Ectodermal cell (in vitro differentiated cells): ENCODE results near the gene SPPL2C.

Source experiments
- H3K27ac ChIP-seq: 2 replicates; pipeline ENCODE4 v1.7.0; 2013; ENCODE audit warnings: mild to moderate bottlenecking, low read depth, low read length; ENCODE audit not compliant: insufficient read depth, poor library complexity, severe bottlenecking
- H3K27me3 ChIP-seq: 2 replicates; pipeline ENCODE4 v1.7.0; 2013; ENCODE audit warnings: mild to moderate bottlenecking, low read length; ENCODE audit not compliant: insufficient read depth, control insufficient read depth, poor library complexity, severe bottlenecking
- H3K36me3 ChIP-seq: one replicate; pipeline ENCODE4 v1.7.0; 2013; ENCODE audit warnings: low read length; ENCODE audit not compliant: control insufficient read depth, insufficient read depth
- H3K4me1 ChIP-seq: one replicate; pipeline ENCODE4 v1.7.0; 2013; ENCODE audit warnings: low read length; ENCODE audit not compliant: control insufficient read depth, insufficient read depth
- H3K4me3 ChIP-seq: 2 replicates; pipeline ENCODE4 v1.7.0; 2013; ENCODE audit warnings: low read depth, low read length, control low read depth; ENCODE audit not compliant: insufficient read depth
- H3K9me3 ChIP-seq: 2 replicates; pipeline ENCODE4 v1.7.0; 2013; ENCODE audit warnings: mild to moderate bottlenecking, low read length, moderate library complexity; ENCODE audit not compliant: control insufficient read depth
- WGBS, 2 experiments: methylation state at CpG; one replicate each; pipeline ENCODE4 v1.1.7; 2013; ENCODE audit warnings: missing lambda C conversion rate in 2 of 2; 5-methylcytosine and 5-hydroxymethylcytosine counted together

SPPL2C gene

DNA sequence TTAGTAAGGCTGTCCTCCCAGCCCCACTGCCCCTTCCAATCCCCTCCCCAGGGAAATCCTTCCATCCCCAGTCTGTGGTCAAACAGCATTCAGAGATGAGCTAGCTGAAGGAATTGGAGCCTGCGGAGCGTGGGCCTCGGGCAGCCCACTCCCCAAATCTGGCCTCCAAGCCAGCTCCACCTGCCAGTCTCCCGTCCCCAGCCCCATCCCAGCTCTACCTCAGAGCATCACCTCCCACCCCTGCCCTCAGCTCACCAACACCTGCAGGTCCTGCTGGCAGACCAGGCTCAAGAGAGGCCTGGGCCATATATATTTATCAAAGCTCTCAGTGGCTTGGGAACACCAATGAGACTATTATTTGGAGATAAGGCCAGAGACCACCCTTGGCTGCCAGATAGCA lies 5.2 kb upstream of the SPPL2C start:
- Histone ChIP-seq H3K4me3 (no peak overlapping the region), H3K27me3 (no peaks in the 10 kb centered on the region), H3K36me3 (no peaks in the 10 kb centered on the region), H3K9me3 (no peaks in the 10 kb centered on the region), H3K4me1 (peaks cover 4% of the 10 kb centered on the region), H3K27ac (no peak overlapping the region)
- WGBS, 2 experiments: 91 to 96% methylated on average over 4 of the region's 4 CpGs

DNA sequence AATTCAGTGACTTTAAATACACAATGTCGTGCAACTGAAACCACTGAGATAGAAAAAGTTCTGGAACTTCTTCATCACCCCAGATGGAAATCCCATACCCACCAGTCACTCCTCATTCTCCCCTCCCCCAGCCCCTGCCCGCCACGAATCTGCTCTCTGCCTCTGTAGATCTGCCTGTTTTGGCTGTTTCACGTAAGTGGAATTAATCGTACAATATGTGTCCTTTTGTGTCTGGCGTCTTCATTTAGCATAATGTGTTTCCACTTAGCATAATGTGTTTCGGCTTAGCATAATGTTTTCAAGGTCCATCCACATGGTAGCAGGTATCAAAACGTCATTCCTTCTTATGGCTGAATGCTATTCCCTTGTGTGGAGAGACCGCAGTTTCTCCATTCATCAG lies 3.5 kb upstream of the SPPL2C start:
- 90 to 91% methylated on average over 9 of the region's 9 CpGs for WGBS, 2 experiments

DNA sequence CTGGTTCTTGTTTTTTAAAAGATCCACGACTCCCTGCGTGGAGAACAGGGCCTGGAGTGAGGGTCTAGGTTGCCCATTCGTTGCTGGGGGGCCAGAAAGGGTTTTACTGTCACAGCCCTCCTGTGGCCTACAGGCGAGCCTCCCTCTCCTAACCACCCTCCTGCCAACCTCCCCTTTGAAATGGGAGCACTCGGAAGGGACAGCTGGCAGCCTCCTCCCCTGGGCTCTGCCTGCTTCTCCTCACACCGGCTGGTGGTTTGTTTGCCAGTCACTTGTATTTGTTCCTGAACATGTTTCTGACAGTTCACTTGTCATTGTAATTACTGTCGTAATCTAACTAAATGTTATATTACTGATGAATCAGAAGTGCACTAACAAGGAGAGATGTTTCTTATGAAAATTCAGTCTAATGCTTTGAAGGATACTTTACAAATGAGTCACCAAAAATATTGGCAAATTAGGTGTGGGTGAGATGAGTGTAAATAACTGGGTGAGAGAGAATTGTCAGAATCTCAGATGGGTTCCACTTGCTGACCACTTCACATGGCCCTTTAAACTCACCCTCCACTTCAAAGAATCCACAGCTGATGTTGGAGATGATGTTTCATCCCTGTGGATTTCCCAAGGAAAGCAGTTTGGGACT lies 2.7 kb upstream of the SPPL2C start:
- no peak overlapping the region for H3K27ac ChIP-seq
- H3K4me1 ChIP-seq: peaks cover 4% of the 10 kb centered on the region
- no peaks in the 10 kb centered on the region for H3K9me3 ChIP-seq
- H3K4me3 ChIP-seq: no peak overlapping the region
- no peaks in the 10 kb centered on the region for H3K36me3 ChIP-seq
- no peaks in the 10 kb centered on the region for H3K27me3 ChIP-seq
- 80% methylated on average over 7 of the region's 7 CpGs for WGBS, 2 experiments

More for the DNA sequence above, 3.5 kb upstream of the SPPL2C start:
- H3K27me3 ChIP-seq: no peaks in the 10 kb centered on the region
- H3K27ac ChIP-seq: no peak overlapping the region
- peaks cover 4% of the 10 kb centered on the region for H3K4me1 ChIP-seq
- H3K36me3 ChIP-seq: no peaks in the 10 kb centered on the region
- no peaks in the 10 kb centered on the region for H3K9me3 ChIP-seq
- H3K4me3 ChIP-seq: no peak overlapping the region

DNA sequence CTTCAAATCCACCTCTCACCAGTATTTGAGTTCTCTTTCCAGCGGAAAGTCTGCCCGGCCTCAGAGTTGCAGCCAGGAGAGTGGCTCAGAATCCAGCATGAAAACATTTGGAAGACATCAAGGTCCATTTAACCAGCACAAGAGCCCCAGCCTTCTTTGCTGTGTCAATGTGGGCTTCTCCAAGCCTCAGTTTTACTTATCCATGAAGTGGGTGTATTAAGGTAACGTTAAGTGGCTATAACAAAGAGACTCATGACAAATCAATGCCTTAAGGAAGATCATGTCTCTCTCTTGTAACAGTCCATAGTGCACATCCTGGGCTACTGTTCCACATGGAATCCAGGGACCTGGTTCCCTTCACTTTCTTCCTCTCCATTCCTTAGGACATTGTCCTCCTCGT lies 959 bp upstream of the SPPL2C start:
- Histone ChIP-seq H3K36me3 (no peaks in the 10 kb centered on the region), H3K27ac (no peak overlapping the region), H3K27me3 (no peaks in the 10 kb centered on the region), H3K4me1 (no peaks in the 10 kb centered on the region), H3K9me3 (no peaks in the 10 kb centered on the region), H3K4me3 (no peak overlapping the region)
- 94% methylated on average over 4 of the region's 4 CpGs for WGBS, 2 experiments

DNA sequence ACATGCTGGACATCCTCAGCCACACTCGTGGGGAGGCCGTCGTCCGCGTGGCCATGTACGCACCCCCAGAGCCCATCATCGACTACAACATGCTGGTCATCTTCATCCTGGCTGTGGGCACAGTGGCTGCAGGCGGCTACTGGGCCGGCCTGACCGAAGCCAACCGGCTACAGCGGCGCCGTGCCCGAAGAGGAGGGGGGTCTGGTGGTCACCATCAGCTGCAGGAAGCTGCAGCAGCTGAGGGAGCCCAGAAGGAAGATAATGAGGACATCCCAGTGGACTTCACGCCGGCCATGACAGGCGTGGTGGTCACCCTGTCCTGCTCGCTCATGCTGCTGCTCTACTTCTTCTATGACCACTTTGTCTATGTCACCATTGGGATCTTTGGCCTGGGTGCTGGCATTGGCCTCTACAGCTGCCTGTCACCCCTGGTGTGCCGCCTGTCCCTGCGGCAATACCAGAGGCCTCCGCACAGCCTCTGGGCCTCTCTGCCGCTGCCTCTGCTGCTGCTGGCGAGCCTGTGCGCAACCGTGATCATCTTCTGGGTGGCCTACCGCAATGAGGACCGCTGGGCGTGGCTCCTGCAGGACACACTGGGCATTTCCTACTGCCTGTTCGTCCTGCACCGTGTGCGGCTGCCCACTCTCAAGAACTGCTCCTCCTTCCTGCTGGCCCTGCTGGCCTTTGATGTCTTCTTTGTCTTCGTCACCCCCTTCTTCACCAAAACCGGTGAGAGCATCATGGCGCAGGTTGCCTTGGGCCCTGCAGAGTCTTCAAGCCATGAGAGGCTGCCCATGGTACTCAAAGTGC lies 900 bp downstream of the SPPL2C start:
- Histone ChIP-seq H3K4me3 (no peak overlapping the region), H3K27me3 (no peaks in the 10 kb centered on the region), H3K27ac (no peak overlapping the region), H3K36me3 (no peaks in the 10 kb centered on the region), H3K9me3 (no peaks in the 10 kb centered on the region), H3K4me1 (no peaks in the 10 kb centered on the region)
- WGBS, 2 experiments: 91% methylated on average over 35 of the region's 35 CpGs

DNA sequence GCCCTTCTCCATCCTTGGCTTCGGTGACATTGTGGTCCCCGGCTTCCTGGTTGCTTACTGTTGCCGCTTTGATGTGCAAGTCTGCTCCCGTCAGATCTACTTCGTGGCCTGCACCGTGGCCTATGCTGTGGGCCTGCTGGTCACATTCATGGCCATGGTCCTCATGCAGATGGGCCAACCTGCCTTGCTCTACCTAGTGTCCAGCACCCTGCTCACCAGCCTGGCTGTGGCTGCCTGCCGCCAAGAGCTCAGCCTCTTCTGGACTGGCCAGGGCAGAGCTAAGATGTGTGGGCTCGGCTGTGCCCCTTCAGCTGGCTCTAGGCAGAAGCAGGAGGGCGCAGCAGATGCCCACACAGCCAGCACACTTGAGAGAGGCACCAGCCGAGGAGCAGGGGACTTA lies 1.5 kb downstream of the SPPL2C start:
- 93% methylated on average over 10 of the region's 10 CpGs for WGBS, 2 experiments
- no peaks in the 10 kb centered on the region for H3K4me1 ChIP-seq
- H3K27ac ChIP-seq: no peak overlapping the region
- H3K36me3 ChIP-seq: no peaks in the 10 kb centered on the region
- no peaks in the 10 kb centered on the region for H3K27me3 ChIP-seq
- H3K9me3 ChIP-seq: no peaks in the 10 kb centered on the region
- no peak overlapping the region for H3K4me3 ChIP-seq

DNA sequence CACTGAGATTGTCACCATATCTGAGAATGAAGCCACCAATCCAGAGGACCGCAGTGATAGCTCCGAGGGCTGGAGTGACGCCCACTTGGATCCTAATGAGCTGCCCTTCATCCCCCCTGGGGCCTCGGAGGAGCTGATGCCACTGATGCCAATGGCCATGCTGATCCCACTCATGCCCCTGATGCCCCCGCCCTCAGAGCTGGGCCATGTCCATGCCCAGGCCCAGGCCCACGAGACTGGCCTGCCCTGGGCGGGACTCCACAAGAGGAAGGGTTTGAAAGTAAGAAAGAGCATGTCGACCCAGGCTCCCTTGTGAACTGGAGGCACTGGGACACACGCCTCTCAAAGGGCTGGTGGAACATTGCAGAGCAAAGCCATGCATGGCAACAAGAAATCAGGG lies 2.0 kb downstream of the SPPL2C start:
- Histone ChIP-seq H3K4me1 (no peaks in the 10 kb centered on the region), H3K36me3 (no peaks in the 10 kb centered on the region), H3K27ac (no peak overlapping the region), H3K9me3 (no peaks in the 10 kb centered on the region), H3K27me3 (no peaks in the 10 kb centered on the region), H3K4me3 (no peak overlapping the region)
- 89 to 90% methylated on average over 9 of the region's 9 CpGs for WGBS, 2 experiments

DNA sequence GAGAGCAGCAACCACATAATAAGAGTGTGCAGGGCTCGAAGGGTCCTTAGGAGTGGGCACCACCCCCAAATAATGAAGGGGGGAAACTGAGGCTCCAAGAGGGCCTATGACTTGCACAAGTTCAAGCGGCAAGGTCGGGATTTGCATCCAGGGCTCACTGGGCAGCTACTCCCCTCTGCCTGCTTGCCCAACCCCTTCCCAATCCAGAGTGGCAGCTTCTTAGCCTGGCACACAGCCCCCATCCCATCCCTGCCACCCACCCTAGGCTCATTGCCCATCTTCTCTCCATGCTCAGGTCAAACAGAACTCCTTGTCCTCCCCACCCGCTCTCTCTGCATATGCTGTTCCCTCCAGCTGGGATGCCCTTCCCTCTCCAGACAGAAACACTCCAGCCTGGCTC lies 2.4 kb downstream of the SPPL2C start:
- Histone ChIP-seq H3K36me3 (no peaks in the 10 kb centered on the region), H3K4me3 (no peak overlapping the region), H3K27ac (no peak overlapping the region), H3K27me3 (no peaks in the 10 kb centered on the region), H3K9me3 (no peaks in the 10 kb centered on the region), H3K4me1 (no peaks in the 10 kb centered on the region)
- 88% methylated on average over 4 of the region's 4 CpGs for WGBS, 2 experiments

DNA sequence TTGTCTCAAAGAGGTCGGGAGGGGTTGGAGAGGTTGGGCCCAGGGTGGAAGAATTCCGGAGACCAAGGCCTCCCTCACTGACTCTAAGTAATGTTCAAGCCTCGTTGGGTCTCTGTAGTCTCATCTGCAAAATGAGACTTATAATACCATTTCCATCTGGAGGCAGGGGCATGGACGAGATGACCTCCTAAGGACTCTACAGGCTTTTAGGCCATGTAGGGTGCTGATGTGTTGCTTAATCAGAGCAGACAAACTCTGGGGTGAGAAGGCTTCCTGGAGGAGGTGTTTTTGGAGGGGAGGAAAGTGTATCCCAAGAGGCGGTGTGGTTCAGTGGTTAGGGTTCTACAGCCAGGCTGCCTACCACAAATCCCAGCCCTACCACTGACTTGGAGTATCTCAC lies 3.1 kb downstream of the SPPL2C start:
- Histone ChIP-seq H3K27ac (no peak overlapping the region), H3K4me3 (no peak overlapping the region), H3K9me3 (no peaks in the 10 kb centered on the region), H3K4me1 (no peaks in the 10 kb centered on the region), H3K36me3 (no peaks in the 10 kb centered on the region), H3K27me3 (peaks cover 5% of the 10 kb centered on the region)
- WGBS, 2 experiments: 90 to 92% methylated on average over 4 to 5 of the region's 5 CpGs

DNA sequence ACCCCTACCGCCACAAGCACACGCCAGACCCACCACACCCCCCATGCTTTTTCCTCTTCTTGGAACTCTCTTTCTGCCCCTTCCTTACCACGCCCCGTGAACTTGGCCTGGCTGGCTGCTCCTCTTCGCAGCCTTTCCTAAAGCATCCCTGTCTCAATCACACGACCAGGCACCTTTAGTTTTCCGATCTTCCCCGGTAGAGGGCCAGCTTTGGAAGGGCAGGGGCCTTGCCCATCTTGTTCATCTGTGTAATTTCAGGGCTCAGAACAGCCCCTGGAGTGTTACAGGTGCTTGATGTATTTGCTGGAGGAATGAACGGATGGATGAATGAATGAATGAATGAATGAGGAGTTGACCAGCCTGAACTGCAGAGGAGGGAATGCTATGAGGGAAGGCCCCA lies 3.7 kb downstream of the SPPL2C start:
- Histone ChIP-seq H3K27ac (no peak overlapping the region), H3K4me1 (no peaks in the 10 kb centered on the region), H3K9me3 (no peaks in the 10 kb centered on the region), H3K27me3 (peaks cover 5% of the 10 kb centered on the region), H3K36me3 (no peaks in the 10 kb centered on the region), H3K4me3 (no peak overlapping the region)
- WGBS, 2 experiments: 92 to 96% methylated on average over 9 of the region's 9 CpGs
